GM12873 (cell line): ENCODE data around the gene PYCR2.

Experiments used
- CTCF ChIP-seq: IDR thresholded peaks from 2 replicates; pipeline ENCODE4 v1.5.1; 2012; ENCODE audit warnings: low read depth, mild to moderate bottlenecking, moderate library complexity, low read length, control low read depth; ENCODE audit not compliant: insufficient read depth; ENCODE audit errors: missing control alignments

The PYCR2 gene

GRCh38 chr1:225911191-225912130 lies 12.6 kb downstream of the PYCR2 start:
- TF ChIP-seq CTCF, result peak; percentile 83

- no peak for TF ChIP-seq CTCF
These were observed 14.6 kb downstream of the PYCR2 start for GRCh38 chr1:225909477-225909876.

GRCh38 chr1:225908773-225909172 lies 15.3 kb downstream of the PYCR2 start:
- TF ChIP-seq CTCF, result no peak

- TF ChIP-seq CTCF, result no peak
These were observed 15.9 kb downstream of the PYCR2 start for GRCh38 chr1:225908013-225908640.

- TF ChIP-seq CTCF, result no peak
These were observed 16.7 kb downstream of the PYCR2 start for GRCh38 chr1:225907341-225907740.

- no peak for TF ChIP-seq CTCF
These were observed 17.6 kb downstream of the PYCR2 start for GRCh38 chr1:225906467-225906866.

GRCh38 chr1:225903623-225904022 lies 20.4 kb downstream of the PYCR2 start:
- no peak for TF ChIP-seq CTCF
